Calu3 (cell line): ENCODE results near the gene SLC39A11. TPM values are rescaled to one million over a fixed set of nuclear protein-coding genes. Genes with fewer than 3 reads are reported as not detected.
A peak's percentile ranks its signal among the peaks of the same experiment; 100 is the strongest.

ENCODE experiments used
- BruUV-seq: library from RNA; stranded (reverse); fragments of 400-500 nt; replicated peaks from 2 replicates; lab custom pipeline; 2021; lab: Mats Ljungman, UMichigan
- CTCF ChIA-PET: fragments of 300-600 bp; sonication (Branson Sonifier 250); formaldehyde crosslinking; loops from one replicate; lab custom pipeline; 2022; ENCODE audit warnings: antibody characterized with exemption; lab: Charles Lee
- DNase-seq: peaks from one replicate; pipeline ENCODE4 v3.0.0; 2022
- H3K27ac Mint-ChIP-seq: one replicate; pipeline ENCODE4 v1.8.0; 2022; ENCODE audit warnings: mixed read lengths; ENCODE audit not compliant: unreplicated experiment
- H3K27me3 Mint-ChIP-seq: one replicate; pipeline ENCODE4 v1.8.0; 2022; ENCODE audit warnings: mixed read lengths; ENCODE audit not compliant: unreplicated experiment
- H3K36me3 Mint-ChIP-seq: one replicate; pipeline ENCODE4 v1.8.0; 2022; ENCODE audit warnings: mild to moderate bottlenecking, moderate library complexity, mixed read lengths; ENCODE audit not compliant: insufficient read depth, unreplicated experiment
- H3K4me1 Mint-ChIP-seq: one replicate; pipeline ENCODE4 v1.8.0; 2022; ENCODE audit warnings: mild to moderate bottlenecking, low read depth, mixed read lengths; ENCODE audit not compliant: unreplicated experiment
- H3K4me3 Mint-ChIP-seq: one replicate; pipeline ENCODE4 v1.8.0; 2022; ENCODE audit warnings: mild to moderate bottlenecking, low read depth, moderate library complexity, mixed read lengths; ENCODE audit not compliant: unreplicated experiment
- H3K9me3 Mint-ChIP-seq: one replicate; pipeline ENCODE4 v1.8.0; 2022; ENCODE audit warnings: low read depth, mixed read lengths; ENCODE audit not compliant: unreplicated experiment
- CTCF ChIP-seq: fragments of 200-600 bp; IDR thresholded peaks from one replicate; pipeline ENCODE4 v1.8.0; 2022; ENCODE audit warnings: antibody characterized with exemption; ENCODE audit not compliant: unreplicated experiment
- intact Hi-C: fragments of 100-400 bp; cut with micrococcal nuclease; formaldehyde crosslinking; loops from one replicate; pipeline ENCODE4 v1.10.0; 2022; ENCODE audit not compliant: unreplicated experiment
- total RNA-seq: library from RNA; stranded (reverse); gene quantifications from 2 replicates; pipeline ENCODE4 v1.2.3, GENCODE V29; 2022

Gene SLC39A11
- total RNA-seq, 1 experiment from 2014 or later, result 60.3 TPM

- no TSS peak for BruUV-seq
- peak; percentile 67 for TF ChIP-seq CTCF
- Mint-ChIP-seq H3K4me3 (no peak overlapping the region), H3K27ac (no peak overlapping the region), H3K27me3 (no peaks in the 10 kb centered on the region), H3K36me3 (peaks cover 4% of the 10 kb centered on the region), H3K4me1 (peaks cover 42% of the 10 kb centered on the region), H3K9me3 (no peaks in the 10 kb centered on the region)
- intact Hi-C loops, result no loop called here
- CTCF ChIA-PET, result interaction anchor here (0.7 to 1.7 kb wide), 6 partner anchors 9 to 258 kb away, joined by 3 to 5 read pairs (median 3); no protein-coding TSS in a partner anchor
- DNase-seq, result peak; percentile 55
These were observed 106.4 kb downstream of the SLC39A11 start for GRCh38 chr17:72985882-72986720.

GRCh38 chr17:72984926-72985325 lies 107.6 kb downstream of the SLC39A11 start:
- peak; percentile 24 for DNase-seq
- intact Hi-C loops, result loop anchor here (5.0 kb wide), 1 partner anchor 172 kb away; no protein-coding TSS in a partner anchor

GRCh38 chr17:72984145-72984925 lies 108.2 kb downstream of the SLC39A11 start:
- intact Hi-C loops, result loop anchor here (5.0 kb wide), 1 partner anchor 173 kb away; no protein-coding TSS in a partner anchor
- H3K36me3 Mint-ChIP-seq, result peaks cover 10% of the 10 kb centered on the region
- peak overlapping the region; percentile 95 for H3K27ac Mint-ChIP-seq
- no peaks in the 10 kb centered on the region for H3K27me3 Mint-ChIP-seq
- CTCF ChIA-PET, result interaction anchor here (0.6 to 1.3 kb wide), 5 partner anchors 10 to 207 kb away, joined by 3 to 6 read pairs (median 3); no protein-coding TSS in a partner anchor
- H3K4me1 Mint-ChIP-seq, result peaks cover 42% of the 10 kb centered on the region
- no peaks in the 10 kb centered on the region for H3K9me3 Mint-ChIP-seq
- no TSS peak for BruUV-seq
- DNase-seq, result peak; percentile 54
- TF ChIP-seq CTCF, result no peak
- H3K4me3 Mint-ChIP-seq, result no peak overlapping the region

More at GRCh38 chr17:72984926-72985325, 107.6 kb downstream of the SLC39A11 start:
- no peaks in the 10 kb centered on the region for H3K9me3 Mint-ChIP-seq
- H3K36me3 Mint-ChIP-seq, result peaks cover 5% of the 10 kb centered on the region
- CTCF ChIA-PET, result interaction anchor here (0.6 to 1.7 kb wide), 4 partner anchors 8 to 162 kb away, joined by 3 to 6 read pairs (median 4); no protein-coding TSS in a partner anchor
- H3K27ac Mint-ChIP-seq, result peak overlapping the region; percentile 95
- H3K4me1 Mint-ChIP-seq, result peaks cover 42% of the 10 kb centered on the region
- no peak for TF ChIP-seq CTCF
- H3K27me3 Mint-ChIP-seq, result no peaks in the 10 kb centered on the region
- H3K4me3 Mint-ChIP-seq, result no peak overlapping the region
- BruUV-seq, result no TSS peak

GRCh38 chr17:72982680-72983079 lies 109.8 kb downstream of the SLC39A11 start:
- H3K9me3 Mint-ChIP-seq, result no peaks in the 10 kb centered on the region
- no peak overlapping the region for H3K4me3 Mint-ChIP-seq
- H3K36me3 Mint-ChIP-seq, result peaks cover 20% of the 10 kb centered on the region
- no peaks in the 10 kb centered on the region for H3K27me3 Mint-ChIP-seq
- H3K4me1 Mint-ChIP-seq, result peaks cover 51% of the 10 kb centered on the region
- intact Hi-C loops, result loop anchor here (5.0 kb wide), 1 partner anchor 175 kb away; no protein-coding TSS in a partner anchor
- DNase-seq, result peak; percentile 18
- CTCF ChIA-PET, result interaction anchor here (0.6 kb wide), 3 partner anchors 24 to 35 kb away, joined by 3 to 6 read pairs (median 3); no protein-coding TSS in a partner anchor
- no peak for TF ChIP-seq CTCF
- BruUV-seq, result no TSS peak
- peak overlapping the region; percentile 15 for H3K27ac Mint-ChIP-seq
